COLO668 (cell line): Measurements from ENCODE around the gene LRMDA.
"Not testable (repeated sequence)": the region's sequence is repeated elsewhere in the genome, so short reads cannot be mapped to it uniquely, and the experiment has no call there.

Source experiments
- DNase-seq: peaks from one replicate; lab custom pipeline; 2025; ENCODE audit not compliant: unreplicated experiment; lab: John Stamatoyannopoulos, UW

The LRMDA gene

GRCh38 chr10:76584466-76584865 is 1153.0 kb downstream of the LRMDA start:
- not testable (repeated sequence) for DNase-seq
